GM13976 (cell line): ENCODE results near the gene DUSP3.

Source experiments
- DNase-seq: peaks from one replicate; pipeline ENCODE4 v3.0.0; 2012; ENCODE audit warnings: low spot score
- CTCF ChIP-seq: IDR thresholded peaks from 2 replicates; pipeline ENCODE4 v1.5.1; 2012; ENCODE audit warnings: borderline replicate concordance, mild to moderate bottlenecking; ENCODE audit not compliant: insufficient read depth; ENCODE audit errors: extremely low read depth, missing control alignments, control extremely low read depth
- in situ Hi-C: fragments of 300-500 bp; cut with MboI; formaldehyde crosslinking; loops from one replicate; pipeline ENCODE4 v1.12.0; 2022; ENCODE audit warnings: low sequenced_read_pairs, mixed read lengths, inconsistent platforms; ENCODE audit not compliant: unreplicated experiment

The DUSP3 gene

GRCh38 chr17:43755389-43755875, 23.3 kb downstream of the DUSP3 start:
- in situ Hi-C loops: no loop called here
- no peak for TF ChIP-seq CTCF
- DNase-seq: peak; percentile 51

- in situ Hi-C loops: no loop called here
- no peak for TF ChIP-seq CTCF
- peak; percentile 15 for DNase-seq
Measured at GRCh38 chr17:43754947-43755346, 23.8 kb downstream of the DUSP3 start.

- no peak for TF ChIP-seq CTCF
Measured at GRCh38 chr17:43753493-43754129, 25.2 kb downstream of the DUSP3 start.

GRCh38 chr17:43750153-43750552, 28.6 kb downstream of the DUSP3 start:
- in situ Hi-C loops: no loop called here
- TF ChIP-seq CTCF: no peak
- DNase-seq: no peak

More at GRCh38 chr17:43753493-43754129, 25.2 kb downstream of the DUSP3 start:
- in situ Hi-C loops: no loop called here
- DNase-seq: peak; percentile 71

- no peak for DNase-seq
- TF ChIP-seq CTCF: no peak
- in situ Hi-C loops: loop anchor here (5.0 kb wide), 1 partner anchor 43 kb away; no protein-coding TSS in a partner anchor
Measured at GRCh38 chr17:43745541-43745940, 33.2 kb downstream of the DUSP3 start.

GRCh38 chr17:43741636-43742035, 37.1 kb downstream of the DUSP3 start:
- DNase-seq: no peak
- in situ Hi-C loops: no loop called here
- TF ChIP-seq CTCF: no peak
